Spinal cord (tissue), 10 donors: ENCODE results near the gene NEK10. TPM values are rescaled to one million over a fixed set of nuclear protein-coding genes. Genes with fewer than 3 reads are reported as not detected.

Experiments used
- DNase-seq, 6 donors: peaks; one replicate each; pipeline versions ENCODE4 v3.0.0 to v3.0.0-alpha.2; 2013 to 2015; ENCODE audit warnings: low spot score in 6 of 6, low read depth in 4 of 6
- H3K27ac ChIP-seq: one replicate; pipeline ENCODE4 v1.5.1; 2013; ENCODE audit warnings: low read depth, low read length, control low read depth
- H3K27me3 ChIP-seq: one replicate; pipeline ENCODE4 v1.6.1; 2013; ENCODE audit warnings: low read length; ENCODE audit not compliant: control insufficient read depth, insufficient read depth
- H3K36me3 ChIP-seq: one replicate; pipeline ENCODE4 v1.6.1; 2013; ENCODE audit warnings: low read length; ENCODE audit not compliant: control insufficient read depth, insufficient read depth
- H3K4me1 ChIP-seq: one replicate; pipeline ENCODE4 v1.6.1; 2013; ENCODE audit warnings: low read length; ENCODE audit not compliant: control insufficient read depth, insufficient read depth
- H3K4me3 ChIP-seq: one replicate; pipeline ENCODE4 v1.5.1; 2013; ENCODE audit warnings: low read depth, low read length, control low read depth
- H3K9me3 ChIP-seq: one replicate; pipeline ENCODE4 v1.6.1; 2013; ENCODE audit warnings: low read length; ENCODE audit not compliant: control insufficient read depth, insufficient read depth
- WGBS: methylation state at CpG from one replicate; pipeline ENCODE4 v1.1.5; 2013; ENCODE audit warnings: missing lambda C conversion rate; ENCODE audit not compliant: insufficient coverage; 5-methylcytosine and 5-hydroxymethylcytosine counted together
- polyA plus RNA-seq, 2 donors: library from polyadenylated mRNA; unstranded; fragments of 120-200 nt; gene quantifications; one replicate each; pipeline ENCODE4 v1.2.1, GENCODE V29; 2013; ENCODE audit not compliant: insufficient read length in 2 of 2
- small RNA-seq: library from RNA; depleted of rRNA; stranded (forward); fragments of <200 nt; gene quantifications from one replicate; pipeline ENCODE3, GENCODE V24; 2014; ENCODE audit warnings: low replicate concordance
- total RNA-seq, 2 donors: library from RNA; depleted of rRNA in 1 of 2; stranded (reverse); fragments of 120-200 nt in 1 of 2; fragments of >200 nt in 1 of 2; gene quantifications; one replicate each; pipeline versions ENCODE4 v1.2.3 to v1.2.4, GENCODE V29; 2013 to 2014
- donor health status: healthy.

Gene NEK10
- total and polyA plus RNA-seq, 4 donors, result 6.1 to 33.1 (median 10.6) TPM

GRCh38 chr3:27060336-27060735, 308.8 kb downstream of the NEK10 start:
- H3K9me3 ChIP-seq, result peaks cover 2% of the 10 kb centered on the region
- H3K27me3 ChIP-seq, result no peaks in the 10 kb centered on the region
- H3K27ac ChIP-seq, result no peak overlapping the region
- WGBS, result no CpG with 5 or more reads among the region's 2 CpGs
- H3K36me3 ChIP-seq, result no peaks in the 10 kb centered on the region
- no peak overlapping the region for H3K4me3 ChIP-seq
- DNase-seq, result no peak
- no peaks in the 10 kb centered on the region for H3K4me1 ChIP-seq

Small RNA genes lying within 50 kb of the gene (small RNA-seq; reads per million reads assigned to genes)
- not detected for gene MINOS1P3
- gene RNU6-342P, result not detected

Other genes with a start within 250 kb of the NEK10 start
- gene SLC4A7, start 115.0 kb upstream of the NEK10 start, total RNA-seq, result 10 to 100 TPM; 46.7 to 91.5 TPM
- gene SLC4A7, start 115.0 kb upstream of the NEK10 start, polyA plus RNA-seq, result 10 to 100 TPM; 11.3 to 15.1 TPM